LoVo (cell line): Measurements from ENCODE around the gene L3HYPDH.
"Not testable (repeated sequence)": the region's sequence is repeated elsewhere in the genome, so short reads cannot be mapped to it uniquely, and the experiment has no call there.

Experiments used
- DNase-seq: peaks from one replicate; pipeline ENCODE4 v3.0.0-alpha.2; 2016; ENCODE audit warnings: low spot score

L3HYPDH gene

GRCh38 chr14:59478540-59478939 lies 5.7 kb downstream of the L3HYPDH start:
- no peak for DNase-seq

GRCh38 chr14:59475709-59476108 lies 8.5 kb downstream of the L3HYPDH start:
- DNase-seq = no peak

DNA sequence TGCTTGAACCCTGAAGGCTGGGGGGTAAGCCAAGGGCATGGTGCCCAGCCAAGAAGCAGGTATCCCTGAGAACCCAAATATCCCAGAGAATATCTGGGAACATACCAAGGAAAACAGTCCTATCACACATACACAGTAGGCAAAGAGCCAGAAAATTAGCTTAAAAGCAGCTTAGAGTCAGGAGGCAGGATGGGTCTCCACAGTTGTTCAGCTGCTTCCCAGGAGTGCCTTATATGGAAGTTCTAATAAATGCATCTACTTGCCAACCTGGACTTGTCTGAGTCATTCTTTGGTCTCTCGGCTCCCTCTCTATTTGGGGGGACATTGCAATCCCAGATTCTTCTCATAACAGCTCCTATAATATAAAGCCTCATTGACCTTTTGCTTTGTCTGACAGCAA lies 10.0 kb downstream of the L3HYPDH start:
- DNase-seq = no peak

- peak; percentile 14 for DNase-seq
Measured at GRCh38 chr14:59465316-59466135, 18.7 kb downstream of the L3HYPDH start, which contains the start of gene GPR135. Gene GPR135 (minus strand): TSS chr14:59465380. CDS start chr14:59465226, 154 bp downstream.

DNA sequence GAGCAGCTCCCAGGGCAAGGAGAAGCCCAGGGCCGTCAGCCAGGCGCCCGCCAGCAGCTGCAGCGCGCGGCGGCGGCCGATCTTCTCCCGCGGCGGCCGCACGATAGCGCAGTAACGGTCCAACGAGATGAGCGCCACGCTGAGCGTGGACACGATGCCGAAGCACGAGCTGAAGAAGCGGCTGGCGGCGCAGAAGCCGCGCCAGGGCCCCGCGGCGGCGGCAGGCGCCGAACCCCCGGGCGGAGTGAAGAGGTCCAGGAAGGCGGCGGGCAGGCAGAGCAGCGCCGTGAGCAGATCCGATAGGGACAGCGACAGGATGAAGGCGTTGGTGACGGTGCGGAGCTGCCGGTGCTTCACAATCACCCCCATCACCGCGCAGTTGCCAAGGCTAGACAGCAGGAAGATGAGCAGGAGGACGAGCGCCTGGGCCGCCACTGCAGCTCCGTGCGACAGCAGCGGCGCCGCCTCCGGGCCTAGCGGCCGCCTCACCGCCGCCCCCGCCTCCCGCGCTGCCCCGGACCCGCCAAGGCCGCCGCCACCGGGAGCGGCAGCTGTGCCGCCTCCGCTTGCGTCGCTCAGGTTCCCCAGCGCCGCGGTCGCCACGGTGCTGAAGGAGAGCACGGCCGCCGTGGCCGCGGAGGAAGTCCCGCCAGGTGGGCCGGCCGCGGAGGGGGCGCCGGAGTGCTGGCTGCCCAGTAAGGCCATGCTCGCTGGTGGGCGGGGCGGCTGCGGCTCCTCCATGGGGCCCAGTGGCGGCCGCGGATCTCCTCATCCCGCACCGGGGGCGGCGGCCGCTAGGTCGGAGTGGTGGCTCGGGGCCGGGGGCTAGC lies 19.5 kb downstream of the L3HYPDH start:
- DNase-seq = peak; percentile 50

DNA sequence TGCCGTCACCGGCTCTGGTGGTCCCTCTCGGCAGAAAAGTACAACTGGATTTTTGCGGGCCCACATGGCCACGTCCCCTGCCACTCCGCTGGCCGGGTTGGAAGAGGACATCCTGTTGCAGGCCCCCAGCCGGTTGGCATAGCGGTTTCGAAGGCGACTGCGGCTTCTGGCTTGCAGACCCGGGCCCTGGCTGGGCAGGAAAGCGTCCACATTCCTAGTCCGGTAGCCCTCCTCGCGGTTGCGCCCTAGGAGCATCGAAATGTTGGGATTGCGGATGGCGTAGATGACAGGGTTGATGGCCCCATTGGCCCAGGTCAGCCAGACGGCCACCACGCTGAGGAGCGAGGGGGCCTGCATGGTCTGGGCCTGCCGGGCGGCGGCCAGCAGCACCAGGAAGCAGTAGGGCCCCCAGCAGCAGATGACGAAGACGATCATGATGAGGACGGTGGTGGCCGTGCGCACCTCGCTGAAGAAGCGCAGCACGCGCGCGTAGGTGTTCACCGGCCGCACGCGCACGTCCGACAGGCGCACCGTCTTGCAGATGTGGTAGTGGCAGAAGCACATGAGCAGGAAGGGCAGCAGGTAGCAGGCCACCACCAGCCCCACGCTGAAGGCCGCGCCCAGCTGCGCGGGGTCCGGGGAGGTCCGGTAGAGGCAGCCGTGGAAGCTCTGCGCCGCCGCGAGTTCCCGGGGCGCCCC lies 20.3 kb downstream of the L3HYPDH start:
- no peak for DNase-seq

DNA sequence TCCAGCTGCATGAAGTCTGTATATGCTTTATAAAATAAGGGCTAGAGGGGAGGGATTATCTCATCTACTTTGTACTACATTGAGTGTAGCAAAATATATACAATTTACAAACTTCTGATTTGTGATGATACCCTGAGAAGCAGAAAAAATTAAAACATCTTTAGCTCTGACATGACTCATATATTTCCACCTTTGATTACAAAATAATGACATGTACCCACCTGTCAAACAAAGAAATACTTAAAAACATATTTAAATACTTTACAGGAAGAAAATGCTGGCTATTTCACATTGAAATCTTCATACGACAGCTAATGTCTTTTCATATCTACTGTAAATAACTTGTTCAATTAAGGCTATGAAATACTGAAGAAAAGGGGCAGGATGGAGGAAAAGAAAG lies 22.3 kb downstream of the L3HYPDH start:
- no peak for DNase-seq

GRCh38 chr14:59460378-59460777 lies 23.8 kb downstream of the L3HYPDH start:
- no peak for DNase-seq

GRCh38 chr14:59458486-59458885 lies 25.7 kb downstream of the L3HYPDH start:
- DNase-seq = no peak

- DNase-seq = no peak
Measured at GRCh38 chr14:59455411-59455810, 28.8 kb downstream of the L3HYPDH start.

DNA sequence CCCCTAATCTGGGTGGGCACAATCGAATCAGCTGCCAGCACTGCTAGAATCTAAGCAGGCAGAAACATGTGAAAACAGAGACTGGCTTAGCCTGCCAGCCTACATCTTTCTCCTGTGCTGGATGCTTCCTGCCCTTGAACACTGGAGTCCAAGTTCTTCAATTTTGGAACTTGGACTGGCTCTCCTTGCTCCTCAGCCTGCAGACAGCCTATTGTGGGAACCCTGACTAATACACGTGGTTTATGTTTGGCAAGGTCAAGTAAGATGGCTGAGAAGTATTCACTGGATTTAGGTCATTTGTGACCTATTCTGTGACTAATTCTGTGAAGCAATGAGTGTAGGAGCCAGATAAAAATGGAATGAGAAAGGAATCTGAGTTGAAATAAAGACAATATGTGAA lies 30.1 kb downstream of the L3HYPDH start:
- DNase-seq = no peak

DNA sequence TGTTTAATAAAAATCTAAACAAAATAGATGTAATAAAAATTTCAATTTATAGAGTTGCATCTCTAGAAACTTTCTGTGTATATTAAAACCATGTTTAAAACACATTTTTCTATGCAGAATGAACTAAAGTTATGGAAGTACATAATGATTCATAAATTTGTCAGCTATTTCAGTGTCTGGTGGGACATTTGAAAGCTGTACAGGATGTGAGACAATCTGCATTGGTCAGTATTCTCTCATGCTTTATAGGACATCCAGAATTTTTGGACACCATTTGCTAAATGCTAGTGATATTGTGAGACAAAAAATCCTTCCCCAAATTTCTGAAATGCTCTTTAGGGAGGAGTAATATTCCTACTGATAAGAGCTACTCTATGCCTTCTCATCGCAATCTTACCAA lies 32.4 kb downstream of the L3HYPDH start:
- no peak for DNase-seq

GRCh38 chr14:59450716-59451115 lies 33.5 kb downstream of the L3HYPDH start:
- no peak for DNase-seq

DNA sequence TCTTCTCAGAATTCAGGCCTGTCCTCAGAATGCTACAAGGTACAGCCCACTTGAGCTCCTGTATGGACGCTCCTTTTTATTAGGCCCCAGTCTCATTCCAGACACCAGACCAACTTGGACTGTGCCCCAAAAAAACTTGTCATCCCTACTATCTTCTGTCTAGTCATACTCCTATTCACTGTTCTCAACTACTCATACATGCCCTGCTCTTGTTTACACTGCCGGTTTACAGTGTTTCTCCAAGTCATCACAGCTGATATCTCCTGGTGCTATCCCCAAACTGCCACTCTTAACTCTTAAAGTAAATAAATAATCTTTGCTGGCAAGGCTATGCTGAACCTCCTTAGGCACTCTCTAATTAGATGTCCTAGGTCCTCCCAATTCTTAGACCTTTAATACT lies 35.5 kb downstream of the L3HYPDH start:
- DNase-seq = not testable (repeated sequence)

DNA sequence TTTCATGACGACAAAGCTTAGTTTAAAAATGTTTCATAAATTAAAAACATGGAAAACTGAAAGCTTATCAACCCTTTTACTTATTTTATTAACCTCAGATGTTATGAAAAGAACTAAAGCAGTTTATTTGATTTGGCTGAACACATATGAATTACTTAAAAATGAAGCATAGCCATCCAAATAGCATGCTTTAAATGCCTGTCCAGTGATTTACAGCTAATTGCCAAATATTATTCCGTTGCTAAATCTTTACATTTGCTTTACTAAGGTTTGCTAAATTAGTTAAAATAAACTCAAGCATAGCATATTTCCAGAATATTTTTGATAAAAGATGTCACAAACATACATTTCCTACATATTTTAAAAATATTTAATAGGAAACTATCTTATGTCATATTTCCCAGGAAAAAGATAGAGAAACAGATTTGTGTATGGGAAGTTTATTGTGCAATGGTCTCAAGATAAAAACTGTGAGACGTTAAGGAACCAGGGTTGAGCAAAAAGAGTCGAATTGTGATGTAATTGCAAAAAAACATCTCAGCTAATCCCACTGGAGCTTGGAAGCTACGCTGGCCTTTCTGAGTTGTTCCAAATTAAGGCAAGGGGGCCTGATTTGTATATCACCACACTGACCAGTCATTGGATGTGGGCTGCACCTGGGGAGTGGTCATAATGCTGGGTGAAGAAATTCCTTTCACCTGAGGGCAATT lies 44.8 kb downstream of the L3HYPDH start:
- no peak for DNase-seq

DNA sequence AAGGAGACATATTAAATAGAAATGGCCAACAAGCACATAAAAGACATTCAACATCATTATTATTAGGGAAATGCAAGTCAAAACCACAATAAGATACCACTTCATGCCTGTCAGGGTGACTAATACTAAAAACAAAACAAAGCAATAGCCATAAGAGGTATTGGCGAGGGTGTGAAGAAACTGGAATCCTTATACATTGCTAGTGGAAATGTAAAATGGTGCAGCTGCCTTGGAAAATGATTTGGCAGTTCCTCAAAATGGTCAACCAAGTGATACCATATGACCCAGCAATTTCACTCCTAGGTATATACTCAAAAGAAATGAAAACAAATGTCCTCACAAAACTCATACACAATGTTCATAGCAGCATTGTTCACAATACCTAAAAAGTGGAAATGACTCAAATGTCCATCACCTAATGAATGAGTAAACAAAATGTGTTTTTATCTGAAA lies 46.0 kb downstream of the L3HYPDH start:
- no peak for DNase-seq

- DNase-seq = no peak
Measured at GRCh38 chr14:59435987-59436386, 48.2 kb downstream of the L3HYPDH start.

DNA sequence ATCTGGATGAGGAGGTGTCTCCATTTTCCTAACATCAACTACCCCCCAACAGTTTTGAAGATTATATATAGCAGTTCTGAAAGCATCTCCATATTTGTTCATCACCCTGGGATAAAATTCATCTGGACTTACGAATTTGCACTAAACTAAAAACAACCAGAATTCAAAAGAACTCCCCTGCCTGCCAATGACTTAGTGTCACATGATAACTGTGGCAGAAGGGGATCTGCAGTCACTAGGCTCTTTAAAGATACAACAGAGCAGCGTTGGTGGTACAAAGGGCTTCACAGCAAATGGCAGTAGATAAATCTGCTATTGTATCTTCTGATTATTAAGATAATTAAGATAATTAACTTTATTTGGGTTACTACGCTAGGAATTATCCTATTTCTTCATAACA lies 49.1 kb downstream of the L3HYPDH start:
- DNase-seq = no peak

DNA sequence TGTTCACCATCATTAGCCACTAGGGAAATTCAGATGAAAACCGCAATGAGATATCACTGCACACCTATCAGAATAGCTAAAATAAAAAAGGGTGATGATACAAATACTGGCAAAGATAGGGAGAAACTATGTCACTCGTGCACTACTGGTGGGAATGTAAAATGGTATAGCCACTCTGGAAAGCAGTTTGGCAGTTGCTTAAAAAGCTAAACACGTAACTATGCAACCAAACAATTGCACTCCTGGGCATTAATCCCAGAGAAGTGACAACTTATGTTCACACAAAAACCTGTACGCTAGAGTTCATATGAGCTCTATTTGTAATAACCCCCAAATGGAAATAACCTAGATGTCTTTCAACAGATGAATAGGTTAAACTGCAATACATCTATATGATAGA lies 54.4 kb downstream of the L3HYPDH start:
- DNase-seq = no peak

DNA sequence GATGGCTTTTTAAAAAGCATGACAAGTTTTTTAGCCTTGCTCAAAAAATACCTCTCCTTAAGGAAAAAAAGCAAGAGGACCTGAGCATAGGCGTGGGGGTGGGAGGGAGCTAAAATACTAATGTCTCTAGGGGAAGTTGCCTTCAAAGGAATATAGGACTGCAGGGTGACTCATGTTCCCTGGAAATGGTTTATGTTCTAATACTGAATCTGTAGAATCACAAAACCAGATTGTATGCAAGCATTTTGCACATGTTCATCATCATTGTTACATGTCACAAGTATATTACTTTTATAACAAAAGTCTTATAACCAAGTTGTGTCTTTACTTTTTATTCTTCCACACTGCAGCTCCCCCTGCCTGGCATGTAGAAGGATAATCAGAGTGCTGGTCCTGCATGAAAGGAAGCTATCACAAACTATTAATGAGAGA lies 55.6 kb downstream of the L3HYPDH start:
- no peak for DNase-seq

DNA sequence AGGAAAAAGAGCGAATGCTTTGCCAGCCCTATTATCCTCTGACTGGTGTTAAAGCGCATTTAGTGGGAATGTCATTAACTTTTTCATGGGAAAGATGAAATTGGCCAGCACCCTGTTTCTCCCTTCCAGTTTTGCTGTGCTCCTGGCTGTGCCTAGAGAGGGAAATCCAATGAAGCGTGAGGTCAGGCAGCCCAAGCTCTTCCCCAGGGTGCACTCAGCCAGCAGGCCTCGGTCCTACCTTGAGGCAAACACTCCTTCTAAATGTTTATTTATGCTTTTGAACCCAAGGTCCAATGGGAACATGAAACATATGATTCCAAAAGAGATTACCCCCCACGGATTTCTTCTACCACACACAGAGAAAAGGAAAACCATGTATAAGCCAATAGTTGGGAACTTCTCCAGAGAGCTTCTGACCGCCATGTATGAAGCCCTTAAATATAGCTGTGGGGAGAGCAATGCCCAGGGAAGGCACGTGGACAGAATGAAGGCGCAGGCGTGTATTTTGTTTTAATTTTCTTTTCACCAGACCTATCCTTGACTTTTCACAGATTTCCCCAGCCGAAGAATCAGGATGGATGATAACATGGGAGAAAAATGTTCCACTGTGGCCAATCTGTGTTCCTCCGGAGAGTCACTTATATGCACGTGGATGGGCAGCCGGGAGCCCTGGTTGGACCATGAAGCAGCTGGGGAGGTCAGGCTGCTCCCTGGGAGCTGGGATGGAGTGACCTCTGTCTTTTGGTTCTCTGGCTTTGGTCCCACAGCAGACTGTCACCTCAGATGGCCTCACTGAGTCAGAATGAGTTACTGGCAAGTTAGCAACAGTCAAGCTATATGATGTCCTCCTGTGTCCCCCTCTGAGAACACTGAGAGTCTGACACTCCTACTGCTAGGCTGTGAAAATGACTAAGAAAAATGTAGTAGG lies 56.3 kb downstream of the L3HYPDH start:
- no peak for DNase-seq
